Tibial nerve (tissue), 4 donors: ENCODE data around the gene SLC25A45. TPM values are rescaled to one million over a fixed set of nuclear protein-coding genes. Genes with fewer than 3 reads are reported as not detected.

Experiments used
- DNase-seq, 2 donors: peaks; one replicate each; pipeline ENCODE4 v3.0.0-alpha.2; 2019; ENCODE audit warnings: low spot score in 2 of 2
- H3K27ac ChIP-seq, 4 donors: fragments of 200-600 bp; sonication (generic) in 3 of 4; one replicate each; pipeline ENCODE4 v1.5.1; 2017 to 2019; ENCODE audit warnings: mild to moderate bottlenecking in 1 of 4
- H3K27me3 ChIP-seq, 2 donors: fragments of 200-600 bp; sonication (generic) in 1 of 2; one replicate each; pipeline versions ENCODE4 v1.5.1 to v1.6.0; 2017 to 2019
- H3K36me3 ChIP-seq, 3 donors: fragments of 200-600 bp; sonication (generic); one replicate each; pipeline ENCODE4 v1.5.1; 2018 to 2019
- H3K4me1 ChIP-seq, 4 donors: fragments of 200-600 bp; sonication (generic) in 3 of 4; one replicate each; pipeline ENCODE4 v1.5.1; 2017 to 2019
- H3K4me3 ChIP-seq, 4 donors: fragments of 200-600 bp; sonication (generic) in 3 of 4; one replicate each; pipeline ENCODE4 v1.5.1; 2017 to 2019; ENCODE audit warnings: mild to moderate bottlenecking in 1 of 4, moderate library complexity in 1 of 4
- H3K9me3 ChIP-seq, 4 donors: fragments of 200-600 bp; sonication (generic) in 3 of 4; one replicate each; pipeline ENCODE4 v1.5.1; 2017 to 2019
- EP300 ChIP-seq, 2 donors: sonication (generic); formaldehyde crosslinking; IDR thresholded peaks; one replicate each; pipeline ENCODE4 v1.6.1; 2017; ENCODE audit warnings: antibody characterized with exemption in 2 of 2, mild to moderate bottlenecking in 1 of 2
- POLR2A ChIP-seq, 2 donors: fragments of 450-650 bp; IDR thresholded peaks; one replicate each; pipeline ENCODE4 v1.6.1; 2017; ENCODE audit warnings: antibody characterized with exemption in 2 of 2, mild to moderate bottlenecking in 2 of 2, moderate library complexity in 2 of 2
- WGBS, 2 donors: methylation state at CpG; one replicate each; pipeline ENCODE4 v1.1.5; 2018; 5-methylcytosine and 5-hydroxymethylcytosine counted together
- total RNA-seq, 4 donors: library from RNA; depleted of rRNA; stranded (reverse); fragments of >200 nt; gene quantifications; one replicate each; pipeline ENCODE4 v1.1.0, GENCODE V29; 2016
- TF ChIP-seq, protein P1 (sequence below), 5 experiments: fragments of 200-600 bp in 3 of 5; fragments of 450-650 bp in 2 of 5; sonication (generic) in 3 of 5; IDR thresholded peaks; one replicate each; pipeline ENCODE4 v1.5.1; 2016 to 2019; ENCODE audit warnings: antibody characterized with exemption in 5 of 5, mild to moderate bottlenecking in 3 of 5, moderate library complexity in 2 of 5

The SLC25A45 gene
- total RNA-seq, 4 donors from 2014 or later, result 1.8 to 22.5 (median 8.5) TPM

DNA sequence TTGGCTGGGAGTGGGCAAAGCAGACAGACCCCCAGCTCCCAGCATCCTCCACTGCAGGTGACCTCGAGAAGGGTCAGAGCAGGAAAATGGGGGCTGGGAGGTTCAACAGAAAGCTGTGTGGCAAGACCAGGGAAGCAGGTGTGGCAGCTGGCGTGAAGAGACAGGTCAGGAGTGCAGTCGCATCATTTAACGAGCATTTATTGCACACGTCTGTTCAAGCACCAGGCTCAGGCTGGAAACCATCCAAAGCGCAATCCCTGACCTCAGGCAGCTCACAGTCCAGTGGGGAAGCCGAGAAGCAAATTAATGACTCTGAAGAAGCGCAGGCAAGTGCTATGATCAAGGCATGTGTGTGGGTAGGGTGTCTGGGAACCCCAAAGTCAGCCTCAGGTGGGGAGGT lies 7.4 kb downstream of the SLC25A45 start:
- peaks cover 0 to 5% (median 2%) of the 10 kb centered on the region in 4 donors for H3K4me1 ChIP-seq
- no peaks in the 10 kb centered on the region for H3K36me3 ChIP-seq
- WGBS, 2 donors, result 79 to 83% methylated on average over 8 of the region's 8 CpGs
- no peak overlapping the region for H3K27ac ChIP-seq
- no peaks in the 10 kb centered on the region for H3K27me3 ChIP-seq
- no peak for DNase-seq
- no peaks in the 10 kb centered on the region for H3K9me3 ChIP-seq
- TF ChIP-seq, protein P1, sequence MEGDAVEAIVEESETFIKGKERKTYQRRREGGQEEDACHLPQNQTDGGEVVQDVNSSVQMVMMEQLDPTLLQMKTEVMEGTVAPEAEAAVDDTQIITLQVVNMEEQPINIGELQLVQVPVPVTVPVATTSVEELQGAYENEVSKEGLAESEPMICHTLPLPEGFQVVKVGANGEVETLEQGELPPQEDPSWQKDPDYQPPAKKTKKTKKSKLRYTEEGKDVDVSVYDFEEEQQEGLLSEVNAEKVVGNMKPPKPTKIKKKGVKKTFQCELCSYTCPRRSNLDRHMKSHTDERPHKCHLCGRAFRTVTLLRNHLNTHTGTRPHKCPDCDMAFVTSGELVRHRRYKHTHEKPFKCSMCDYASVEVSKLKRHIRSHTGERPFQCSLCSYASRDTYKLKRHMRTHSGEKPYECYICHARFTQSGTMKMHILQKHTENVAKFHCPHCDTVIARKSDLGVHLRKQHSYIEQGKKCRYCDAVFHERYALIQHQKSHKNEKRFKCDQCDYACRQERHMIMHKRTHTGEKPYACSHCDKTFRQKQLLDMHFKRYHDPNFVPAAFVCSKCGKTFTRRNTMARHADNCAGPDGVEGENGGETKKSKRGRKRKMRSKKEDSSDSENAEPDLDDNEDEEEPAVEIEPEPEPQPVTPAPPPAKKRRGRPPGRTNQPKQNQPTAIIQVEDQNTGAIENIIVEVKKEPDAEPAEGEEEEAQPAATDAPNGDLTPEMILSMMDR (IDR thresholded peaks at IDR 0.05), result no peak
- TF ChIP-seq EP300 (IDR thresholded peaks at IDR 0.05), result no peak
- no peak for TF ChIP-seq POLR2A (IDR thresholded peaks at IDR 0.05)
- no peak overlapping the region for H3K4me3 ChIP-seq

DNA sequence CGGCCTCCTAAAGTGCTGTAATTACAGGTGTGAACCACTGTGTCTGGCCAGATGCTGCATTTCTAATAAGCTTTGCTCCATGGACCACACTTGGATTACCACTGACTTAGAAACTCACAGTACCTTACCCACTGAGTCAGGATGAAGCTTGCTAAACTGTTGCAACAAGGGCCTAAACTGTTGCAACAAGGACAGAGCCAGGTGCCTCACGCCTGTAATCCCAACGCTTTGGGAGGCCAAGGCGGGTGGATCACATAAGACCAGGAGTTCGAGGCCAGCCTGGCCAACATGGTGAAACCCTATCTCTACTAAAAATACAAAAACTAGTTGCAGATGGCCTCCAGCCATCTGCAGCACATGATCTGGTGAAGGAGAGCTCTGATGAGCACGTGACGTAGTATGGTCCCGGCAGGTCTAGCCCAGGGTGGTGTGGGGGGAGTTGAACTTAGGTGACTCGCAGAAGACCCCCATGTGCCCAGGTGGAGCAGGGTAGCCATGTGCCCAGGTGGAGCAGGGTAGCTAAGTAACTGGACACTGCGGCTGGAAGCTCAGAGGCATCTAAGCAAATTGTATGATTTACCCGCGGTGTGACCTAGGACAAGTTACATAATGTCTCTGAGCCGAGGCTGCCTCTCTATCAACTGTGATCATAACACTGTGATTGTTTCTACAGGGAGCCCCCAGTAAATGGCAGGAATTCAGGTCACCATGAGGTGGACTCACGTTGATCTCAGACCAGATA lies 8.4 kb downstream of the SLC25A45 start:
- 81% methylated on average over 14 of the region's 14 CpGs for WGBS, 2 donors
- Histone ChIP-seq H3K4me3 (no peak overlapping the region), H3K4me1 (peaks cover 0 to 5% (median 2%) of the 10 kb centered on the region in 4 donors), H3K27me3 (no peaks in the 10 kb centered on the region), H3K27ac (no peak overlapping the region), H3K9me3 (no peaks in the 10 kb centered on the region), H3K36me3 (no peaks in the 10 kb centered on the region)
- TF ChIP-seq, protein P1 (IDR thresholded peaks at IDR 0.05), result no peak
- TF ChIP-seq EP300 (IDR thresholded peaks at IDR 0.05) (no peak), POLR2A (IDR thresholded peaks at IDR 0.05) (no peak)
- no peak for DNase-seq

DNA sequence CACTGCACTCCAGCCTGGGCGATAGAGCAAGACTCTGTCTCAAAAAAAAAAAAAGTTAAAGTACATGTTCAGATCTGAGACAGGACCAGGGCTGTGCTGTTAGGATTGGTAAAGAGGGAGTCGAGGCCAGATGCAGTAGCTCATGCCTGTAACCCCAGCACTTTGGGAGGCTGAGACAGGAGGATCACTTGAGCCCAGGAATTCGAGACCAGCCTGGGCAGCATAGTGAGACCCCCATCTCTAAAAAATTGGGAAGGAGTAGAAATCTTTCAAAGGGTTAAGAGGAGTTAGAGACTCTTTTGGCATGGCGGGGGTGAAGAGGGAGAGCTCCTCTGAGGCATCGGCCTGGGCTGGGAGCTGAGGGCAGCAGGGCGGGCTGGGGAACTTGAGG lies 11.8 kb downstream of the SLC25A45 start:
- H3K9me3 ChIP-seq, result no peaks in the 10 kb centered on the region
- no peak overlapping the region for H3K4me3 ChIP-seq
- TF ChIP-seq EP300 (IDR thresholded peaks at IDR 0.05), result no peak
- no peak for TF ChIP-seq POLR2A (IDR thresholded peaks at IDR 0.05)
- TF ChIP-seq, protein P1 (IDR thresholded peaks at IDR 0.05), result no peak
- peak overlapping the region in 1 of 4 donors; percentile 24 for H3K27ac ChIP-seq
- no peaks in the 10 kb centered on the region for H3K27me3 ChIP-seq
- no peak for DNase-seq
- H3K36me3 ChIP-seq, result no peaks in the 10 kb centered on the region
- WGBS, 2 donors, result 76 to 77% methylated on average over 6 of the region's 6 CpGs
- H3K4me1 ChIP-seq, result peaks cover 0 to 12% (median 1%) of the 10 kb centered on the region in 4 donors

DNA sequence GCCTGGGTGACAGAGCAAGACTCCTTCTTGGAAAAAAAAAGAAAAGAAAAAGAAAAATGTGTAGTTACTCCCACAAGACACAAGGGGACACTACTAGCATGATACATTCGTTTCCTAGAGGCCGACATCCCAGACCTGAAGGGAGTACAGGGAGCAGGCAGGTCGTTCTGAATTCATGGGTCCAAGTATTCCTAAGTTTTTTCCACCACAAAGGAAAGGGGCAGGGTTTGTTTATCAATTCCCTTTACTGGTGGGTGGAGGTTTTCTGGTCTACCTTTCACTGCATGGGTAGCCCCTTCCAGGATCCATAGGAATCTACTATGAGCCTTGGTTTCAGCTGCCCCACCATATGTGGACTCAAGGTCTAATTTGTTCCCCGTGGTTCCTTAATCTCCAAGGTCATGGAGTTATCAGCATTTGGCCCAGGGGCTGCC lies 16.1 kb downstream of the SLC25A45 start:
- H3K36me3 ChIP-seq, result no peaks in the 10 kb centered on the region
- H3K4me1 ChIP-seq, result peaks cover 0 to 12% (median 1%) of the 10 kb centered on the region in 4 donors
- H3K4me3 ChIP-seq, result no peak overlapping the region
- H3K9me3 ChIP-seq, result no peaks in the 10 kb centered on the region
- 1 to 4% methylated on average over 4 of the region's 4 CpGs for WGBS, 2 donors
- DNase-seq, result no peak
- H3K27me3 ChIP-seq, result no peaks in the 10 kb centered on the region
- no peak overlapping the region for H3K27ac ChIP-seq
- TF ChIP-seq EP300 (IDR thresholded peaks at IDR 0.05) (peak in 1 of 2 donors; percentile 57), POLR2A (IDR thresholded peaks at IDR 0.05) (no peak)
- TF ChIP-seq, protein P1 (IDR thresholded peaks at IDR 0.05), result peak; percentile 68 to 89 (median 83)

DNA sequence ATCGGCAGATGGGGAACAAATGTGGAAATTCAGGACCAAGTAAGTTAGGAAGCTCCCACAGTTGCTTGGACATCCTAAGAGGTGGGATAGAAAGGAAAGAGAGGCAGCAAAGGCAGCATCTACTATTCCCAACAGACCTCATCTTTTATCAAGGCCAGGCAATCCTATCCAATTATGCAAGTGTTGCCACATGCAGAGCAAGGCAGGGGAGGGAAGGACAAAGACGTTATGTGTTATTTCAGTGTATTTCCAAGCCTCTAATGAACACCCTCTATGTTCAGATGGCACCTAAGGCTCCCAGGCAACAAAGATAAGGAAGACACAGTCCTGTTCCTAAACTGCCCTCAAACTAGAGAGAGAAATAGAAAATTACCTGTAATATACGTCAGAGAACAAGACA lies 18.7 kb downstream of the SLC25A45 start:
- Histone ChIP-seq H3K27me3 (no peaks in the 10 kb centered on the region), H3K27ac (no peak overlapping the region), H3K9me3 (no peaks in the 10 kb centered on the region), H3K4me1 (peaks cover 0 to 12% (median 1%) of the 10 kb centered on the region in 4 donors), H3K36me3 (no peaks in the 10 kb centered on the region), H3K4me3 (no peak overlapping the region)
- no peak for TF ChIP-seq POLR2A (IDR thresholded peaks at IDR 0.05)
- TF ChIP-seq EP300 (IDR thresholded peaks at IDR 0.05), result no peak
- TF ChIP-seq, protein P1 (IDR thresholded peaks at IDR 0.05), result no peak
- 63 to 70% methylated on average over 3 of the region's 3 CpGs for WGBS, 2 donors
- DNase-seq, result no peak
